Measurements from ENCODE around the gene SPRR1A. TPM values are rescaled to one million over a fixed set of nuclear protein-coding genes. Genes with fewer than 3 reads are reported as not detected.

Gene SPRR1A
- total and polyA plus RNA-seq, 12 donors, result not detected

GRCh38 chr1:152980676-152981075 lies 3.2 kb upstream of the SPRR1A start:
- TF ChIP-seq, protein P1, sequence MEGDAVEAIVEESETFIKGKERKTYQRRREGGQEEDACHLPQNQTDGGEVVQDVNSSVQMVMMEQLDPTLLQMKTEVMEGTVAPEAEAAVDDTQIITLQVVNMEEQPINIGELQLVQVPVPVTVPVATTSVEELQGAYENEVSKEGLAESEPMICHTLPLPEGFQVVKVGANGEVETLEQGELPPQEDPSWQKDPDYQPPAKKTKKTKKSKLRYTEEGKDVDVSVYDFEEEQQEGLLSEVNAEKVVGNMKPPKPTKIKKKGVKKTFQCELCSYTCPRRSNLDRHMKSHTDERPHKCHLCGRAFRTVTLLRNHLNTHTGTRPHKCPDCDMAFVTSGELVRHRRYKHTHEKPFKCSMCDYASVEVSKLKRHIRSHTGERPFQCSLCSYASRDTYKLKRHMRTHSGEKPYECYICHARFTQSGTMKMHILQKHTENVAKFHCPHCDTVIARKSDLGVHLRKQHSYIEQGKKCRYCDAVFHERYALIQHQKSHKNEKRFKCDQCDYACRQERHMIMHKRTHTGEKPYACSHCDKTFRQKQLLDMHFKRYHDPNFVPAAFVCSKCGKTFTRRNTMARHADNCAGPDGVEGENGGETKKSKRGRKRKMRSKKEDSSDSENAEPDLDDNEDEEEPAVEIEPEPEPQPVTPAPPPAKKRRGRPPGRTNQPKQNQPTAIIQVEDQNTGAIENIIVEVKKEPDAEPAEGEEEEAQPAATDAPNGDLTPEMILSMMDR (IDR thresholded peaks at IDR 0.05), result no peak

GRCh38 chr1:152981146-152981871 lies 2.6 kb upstream of the SPRR1A start:
- Histone ChIP-seq H3K36me3 (no peaks in the 10 kb centered on the region), H3K27ac (no peak overlapping the region), H3K9me3 (no peaks in the 10 kb centered on the region), H3K27me3 (peaks cover 0 to 12% (median 4%) of the 10 kb centered on the region in 7 donors), H3K4me3 (no peak overlapping the region), H3K4me1 (no peaks in the 10 kb centered on the region)
- TF ChIP-seq, protein P1 (IDR thresholded peaks at IDR 0.05), result no peak
- WGBS, 2 donors, result 79 to 80% methylated on average over 6 of the region's 6 CpGs
- intact Hi-C loops (cut with DNase I), result no loop called here
- DNase-seq (no peak), ATAC-seq (no peak)

More at GRCh38 chr1:152980676-152981075, 3.2 kb upstream of the SPRR1A start:
- WGBS, 2 donors, result 69 to 72% methylated on average over 1 of the region's 1 CpG
- H3K4me1 ChIP-seq, result no peaks in the 10 kb centered on the region
- intact Hi-C loops (cut with DNase I), result no loop called here
- ATAC-seq (no peak), DNase-seq (no peak)
- H3K9me3 ChIP-seq, result no peaks in the 10 kb centered on the region
- H3K27ac ChIP-seq, result no peak overlapping the region
- H3K36me3 ChIP-seq, result no peaks in the 10 kb centered on the region
- H3K4me3 ChIP-seq, result no peak overlapping the region
- peaks cover 0 to 14% (median 4%) of the 10 kb centered on the region in 7 donors for H3K27me3 ChIP-seq

DNA sequence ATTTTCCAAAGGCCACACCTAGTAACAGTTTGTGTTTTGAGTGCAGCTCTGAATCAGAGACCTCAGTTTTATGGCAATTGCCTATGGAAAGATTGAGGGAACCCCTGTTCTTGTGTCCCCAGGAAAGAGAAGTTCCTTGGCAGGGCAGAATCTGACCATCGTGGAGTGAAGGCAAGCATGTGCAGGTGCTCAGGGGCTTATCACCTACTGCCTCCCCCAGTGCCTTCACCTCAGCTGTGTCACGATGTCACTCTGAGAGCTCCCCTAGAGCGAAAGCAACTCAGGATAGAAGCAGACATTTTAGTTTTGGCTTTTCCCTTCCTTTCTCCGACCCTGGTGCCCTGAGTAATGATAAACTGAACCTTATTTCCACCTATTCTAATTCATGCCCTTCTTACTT lies 1.8 kb upstream of the SPRR1A start:
- peaks cover 0 to 12% (median 4%) of the 10 kb centered on the region in 7 donors for H3K27me3 ChIP-seq
- H3K27ac ChIP-seq, result no peak overlapping the region
- no peaks in the 10 kb centered on the region for H3K9me3 ChIP-seq
- intact Hi-C loops (cut with DNase I), result no loop called here
- DNase-seq, result no peak
- no peak for ATAC-seq
- H3K36me3 ChIP-seq, result no peaks in the 10 kb centered on the region
- H3K4me3 ChIP-seq, result no peak overlapping the region
- H3K4me1 ChIP-seq, result no peaks in the 10 kb centered on the region
- 57 to 73% methylated on average over 4 of the region's 4 CpGs for WGBS, 2 donors
- TF ChIP-seq, protein P1 (IDR thresholded peaks at IDR 0.05), result no peak

DNA sequence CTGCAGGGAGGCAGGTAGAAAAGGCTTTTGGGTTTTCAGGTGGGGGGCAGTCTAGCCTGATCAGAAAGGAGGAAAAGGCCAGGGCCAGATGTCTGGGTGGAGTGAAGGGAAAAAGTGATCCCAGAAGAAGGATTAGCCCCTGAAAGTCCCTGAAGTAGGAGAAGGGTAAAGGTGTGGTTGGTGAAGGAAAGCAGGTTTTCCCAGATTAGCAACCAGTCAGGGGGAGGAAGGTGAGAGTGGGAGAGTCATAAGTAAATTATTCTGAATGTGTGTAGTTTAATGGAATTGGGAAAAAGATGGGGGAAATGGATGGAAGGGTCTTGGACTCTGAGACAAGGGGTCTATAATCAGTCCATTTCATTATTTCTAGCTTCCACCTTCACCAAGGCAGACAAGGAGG lies 647 bp upstream of the SPRR1A start:
- Histone ChIP-seq H3K4me1 (no peaks in the 10 kb centered on the region), H3K9me3 (peaks cover 0 to 5% (median 0%) of the 10 kb centered on the region in 11 donors), H3K27ac (no peak overlapping the region), H3K36me3 (no peaks in the 10 kb centered on the region), H3K4me3 (no peak overlapping the region), H3K27me3 (peaks cover 0 to 12% (median 4%) of the 10 kb centered on the region in 7 donors)
- DNase-seq, result no peak
- TF ChIP-seq, protein P1 (IDR thresholded peaks at IDR 0.05), result no peak
- intact Hi-C loops (cut with DNase I), result no loop called here
- ATAC-seq, result no peak
